LNCaP clone FGC (cell line): ENCODE data around the gene MYL7.

Source experiments
- DNase-seq: peaks from one replicate; pipeline ENCODE4 v3.0.0-alpha.2; 2011; ENCODE audit warnings: low read depth
- H3K4me3 ChIP-seq: 2 replicates; pipeline ENCODE4 v1.5.1; 2011; ENCODE audit warnings: mild to moderate bottlenecking, low read depth, low read length, control low read depth
- TF ChIP-seq, protein P1 (sequence below): IDR thresholded peaks from 2 replicates; pipeline ENCODE4 v1.5.1; 2012; ENCODE audit warnings: mild to moderate bottlenecking; ENCODE audit not compliant: control insufficient read depth, insufficient read depth; ENCODE audit errors: extremely low read depth

MYL7 gene

DNA sequence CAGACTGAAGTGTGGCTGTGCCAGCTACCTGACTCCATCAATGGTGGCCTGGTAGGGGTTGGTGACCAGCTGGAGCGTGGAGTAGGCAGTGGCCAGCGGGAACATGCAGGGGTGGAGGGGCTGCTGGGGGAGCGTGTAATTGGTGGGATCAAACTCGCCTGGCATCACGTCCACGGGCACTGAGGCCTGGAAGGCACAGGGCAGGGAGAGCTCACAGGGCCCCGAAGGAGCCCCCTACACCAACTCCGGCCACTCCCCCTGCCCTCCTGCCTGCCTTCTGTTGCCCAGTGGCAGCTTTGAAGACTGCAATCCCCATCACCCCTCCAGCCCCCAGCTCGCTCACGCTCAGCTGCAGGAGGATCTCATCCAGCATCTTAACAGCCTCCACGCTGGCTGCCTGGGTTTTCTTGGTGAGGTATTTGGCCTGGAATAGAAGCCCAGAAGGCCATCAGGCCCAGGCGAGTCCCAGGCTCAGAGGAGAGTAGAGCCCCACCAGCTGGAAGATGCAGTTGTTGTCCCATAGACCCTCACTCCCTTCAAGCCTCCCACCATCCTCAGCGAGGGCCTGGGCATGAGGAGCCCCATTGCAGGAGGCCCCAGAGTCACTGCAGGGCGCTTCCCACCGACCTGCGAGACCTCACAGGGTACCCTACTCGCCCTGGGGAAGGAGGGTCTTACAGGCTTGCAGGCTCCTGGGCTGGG, 24.9 kb downstream of the MYL7 start:
- TF ChIP-seq, protein P1, sequence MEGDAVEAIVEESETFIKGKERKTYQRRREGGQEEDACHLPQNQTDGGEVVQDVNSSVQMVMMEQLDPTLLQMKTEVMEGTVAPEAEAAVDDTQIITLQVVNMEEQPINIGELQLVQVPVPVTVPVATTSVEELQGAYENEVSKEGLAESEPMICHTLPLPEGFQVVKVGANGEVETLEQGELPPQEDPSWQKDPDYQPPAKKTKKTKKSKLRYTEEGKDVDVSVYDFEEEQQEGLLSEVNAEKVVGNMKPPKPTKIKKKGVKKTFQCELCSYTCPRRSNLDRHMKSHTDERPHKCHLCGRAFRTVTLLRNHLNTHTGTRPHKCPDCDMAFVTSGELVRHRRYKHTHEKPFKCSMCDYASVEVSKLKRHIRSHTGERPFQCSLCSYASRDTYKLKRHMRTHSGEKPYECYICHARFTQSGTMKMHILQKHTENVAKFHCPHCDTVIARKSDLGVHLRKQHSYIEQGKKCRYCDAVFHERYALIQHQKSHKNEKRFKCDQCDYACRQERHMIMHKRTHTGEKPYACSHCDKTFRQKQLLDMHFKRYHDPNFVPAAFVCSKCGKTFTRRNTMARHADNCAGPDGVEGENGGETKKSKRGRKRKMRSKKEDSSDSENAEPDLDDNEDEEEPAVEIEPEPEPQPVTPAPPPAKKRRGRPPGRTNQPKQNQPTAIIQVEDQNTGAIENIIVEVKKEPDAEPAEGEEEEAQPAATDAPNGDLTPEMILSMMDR: no peak
- no peak overlapping the region for H3K4me3 ChIP-seq
- no peak for DNase-seq

- TF ChIP-seq, protein P1: no peak
- no peak for DNase-seq
Measured at GRCh38 chr7:44114586-44115310, 26.4 kb downstream of the MYL7 start.

GRCh38 chr7:44113764-44114354, 27.3 kb downstream of the MYL7 start:
- no peak overlapping the region for H3K4me3 ChIP-seq
- no peak for DNase-seq
- TF ChIP-seq, protein P1: no peak

More at GRCh38 chr7:44114586-44115310, 26.4 kb downstream of the MYL7 start:
- H3K4me3 ChIP-seq: no peak overlapping the region

DNA sequence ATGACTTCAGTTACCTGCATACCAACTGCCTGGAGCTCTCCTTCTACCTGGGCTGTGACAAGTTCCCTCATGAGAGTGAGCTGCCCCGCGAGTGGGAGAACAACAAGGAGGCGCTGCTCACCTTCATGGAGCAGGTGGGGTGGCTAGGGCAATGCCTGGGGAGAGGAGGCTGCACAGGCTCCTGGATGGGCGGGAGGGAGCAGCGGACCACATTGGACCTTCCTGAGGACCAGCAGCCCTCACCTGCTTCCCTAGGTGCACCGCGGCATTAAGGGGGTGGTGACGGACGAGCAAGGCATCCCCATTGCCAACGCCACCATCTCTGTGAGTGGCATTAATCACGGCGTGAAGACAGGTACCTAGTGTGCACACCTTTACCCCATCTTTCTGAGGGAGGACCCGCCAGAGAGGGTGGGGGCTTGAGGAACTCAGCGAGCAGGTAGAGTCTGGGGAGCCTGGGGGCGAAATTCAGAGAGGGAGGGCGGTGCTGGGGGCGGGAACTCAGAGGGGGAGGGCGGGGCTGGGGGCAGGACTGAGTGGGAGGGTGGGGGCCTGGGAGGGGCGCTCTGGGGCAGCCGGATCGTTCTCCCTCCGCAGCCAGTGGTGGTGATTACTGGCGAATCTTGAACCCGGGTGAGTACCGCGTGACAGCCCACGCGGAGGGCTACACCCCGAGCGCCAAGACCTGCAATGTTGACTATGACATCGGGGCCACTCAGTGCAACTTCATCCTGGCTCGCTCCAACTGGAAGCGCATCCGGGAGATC, 28.0 kb downstream of the MYL7 start:
- TF ChIP-seq, protein P1: no peak
- DNase-seq: no peak
- peak overlapping the region; percentile 50 for H3K4me3 ChIP-seq

GRCh38 chr7:44112231-44112996, 28.7 kb downstream of the MYL7 start:
- H3K4me3 ChIP-seq: peak overlapping the region; percentile 50
- DNase-seq: no peak
- TF ChIP-seq, protein P1: peak; percentile 21; the same call in 1 of the 2 replicates

DNA sequence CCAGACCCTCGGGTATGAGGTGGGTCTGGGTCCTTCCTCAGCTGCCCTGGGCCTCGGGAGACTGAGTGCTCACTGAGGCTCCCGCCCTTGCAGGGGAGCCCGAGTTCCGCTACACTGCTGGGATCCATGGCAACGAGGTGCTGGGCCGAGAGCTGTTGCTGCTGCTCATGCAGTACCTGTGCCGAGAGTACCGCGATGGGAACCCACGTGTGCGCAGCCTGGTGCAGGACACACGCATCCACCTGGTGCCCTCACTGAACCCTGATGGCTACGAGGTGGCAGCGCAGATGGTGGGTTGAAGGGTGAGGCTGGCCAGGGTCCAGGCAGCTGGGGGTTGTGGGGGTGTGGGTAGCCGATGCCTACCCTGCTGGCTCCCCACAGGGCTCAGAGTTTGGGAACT, 29.4 kb downstream of the MYL7 start:
- TF ChIP-seq, protein P1: no peak
- no peak overlapping the region for H3K4me3 ChIP-seq
- DNase-seq: no peak
